HG02571 (cell line): ENCODE data around the gene KCNAB3.

Experiments used
- ATAC-seq: cut with Tn5 transposase; IDR thresholded peaks from one replicate; pipeline ENCODE4 v1.9.1; 2021; ENCODE audit warnings: mild to moderate bottlenecking, moderate library complexity; ENCODE audit not compliant: unreplicated experiment

The KCNAB3 gene

GRCh38 chr17:7940743-7941142, 11.1 kb upstream of the KCNAB3 start:
- no peak for ATAC-seq

GRCh38 chr17:7940034-7940433, 10.4 kb upstream of the KCNAB3 start:
- ATAC-seq = no peak

GRCh38 chr17:7935859-7936258, 6.2 kb upstream of the KCNAB3 start:
- ATAC-seq = no peak

DNA sequence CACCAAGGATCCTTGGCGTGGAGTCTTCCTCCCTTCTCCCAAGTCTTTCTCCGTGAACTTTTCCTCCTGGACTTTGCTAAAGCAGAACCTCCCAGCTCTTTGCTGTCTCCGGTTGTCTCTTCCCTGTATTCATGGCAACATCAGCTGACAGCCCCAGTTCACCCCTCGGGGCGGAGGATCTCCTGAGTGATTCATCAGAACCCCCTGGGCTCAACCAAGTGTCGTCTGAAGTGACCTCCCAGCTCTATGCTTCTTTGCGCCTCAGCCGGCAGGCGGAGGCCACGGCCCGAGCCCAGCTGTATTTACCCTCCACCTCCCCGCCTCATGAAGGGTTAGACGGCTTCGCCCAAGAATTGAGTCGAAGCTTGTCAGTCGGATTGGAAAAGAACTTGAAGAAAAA, 3.3 kb upstream of the KCNAB3 start:
- ATAC-seq = no peak

DNA sequence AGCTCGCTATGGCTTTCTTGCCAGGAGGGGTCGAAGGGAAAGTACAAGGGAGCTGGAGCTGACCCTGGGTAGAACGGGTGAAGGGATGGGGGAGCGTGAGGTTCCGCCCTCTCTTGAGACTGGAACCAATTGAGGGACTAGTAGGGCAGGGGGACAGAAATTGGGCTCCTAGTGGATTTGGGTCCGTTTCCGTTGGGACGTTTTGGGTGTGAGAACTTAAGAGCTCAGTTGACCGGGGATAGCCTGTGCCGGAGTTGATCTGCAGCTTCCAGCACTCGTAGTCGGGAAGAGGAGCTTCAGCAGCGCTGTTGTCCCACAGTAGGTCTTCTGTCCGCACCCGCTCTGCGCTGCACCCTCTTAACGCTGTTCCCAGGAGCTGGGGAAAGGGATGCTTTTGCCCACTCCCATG, 2.8 kb upstream of the KCNAB3 start:
- peak; percentile 8 for ATAC-seq

DNA sequence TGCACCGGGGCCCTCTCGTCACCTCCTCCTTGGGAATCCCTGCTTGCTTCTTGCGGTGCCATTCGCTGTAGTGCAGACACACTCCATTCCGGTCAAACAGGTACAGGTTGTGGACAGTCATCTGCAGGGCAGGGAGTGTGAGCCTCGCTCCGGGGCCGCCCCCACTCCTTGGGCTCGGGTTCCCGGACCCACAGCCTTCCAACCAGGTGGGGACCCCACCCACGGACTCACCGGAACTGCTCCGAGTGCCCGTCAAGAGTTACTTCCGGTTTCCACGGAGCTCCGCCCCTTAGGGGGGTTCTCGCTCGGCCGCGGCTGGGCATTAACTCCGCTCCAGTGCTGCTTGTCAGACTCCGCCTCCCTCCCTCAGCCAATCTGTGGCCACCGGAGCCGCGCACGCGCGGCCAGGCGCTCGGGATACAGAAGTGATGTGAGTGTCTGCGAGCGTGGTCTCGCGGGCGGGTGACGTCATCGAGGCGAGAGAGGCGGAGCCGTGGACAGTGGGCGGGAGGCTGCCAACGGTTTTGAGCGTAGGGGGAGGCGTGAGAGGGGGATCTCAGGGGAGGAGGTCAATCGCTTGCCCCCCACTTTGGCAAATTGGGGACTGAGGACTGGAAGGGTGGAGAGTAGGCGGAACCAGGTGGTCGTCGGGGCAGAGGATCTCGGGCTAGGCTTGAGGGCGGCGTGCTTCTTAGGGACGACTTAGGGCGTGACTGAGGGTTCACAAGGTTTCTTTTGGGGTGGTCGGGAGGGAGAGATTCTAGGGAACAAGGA, 2.2 kb upstream of the KCNAB3 start, which contains the start of the genes CNTROB and TRAPPC1:
TSS of gene CNTROB (plus strand) at position 498 of the 774 bp plus-strand sequence. CDS start 874 bp downstream, outside the sequence.
TSS of gene TRAPPC1 (minus strand) at position 238 of the 774 bp plus-strand sequence. CDS start at position 121, 117 bp downstream.
- peak; percentile 86 for ATAC-seq

GRCh38 chr17:7930841-7931631, 1.4 kb upstream of the KCNAB3 start:
- ATAC-seq = no peak

DNA sequence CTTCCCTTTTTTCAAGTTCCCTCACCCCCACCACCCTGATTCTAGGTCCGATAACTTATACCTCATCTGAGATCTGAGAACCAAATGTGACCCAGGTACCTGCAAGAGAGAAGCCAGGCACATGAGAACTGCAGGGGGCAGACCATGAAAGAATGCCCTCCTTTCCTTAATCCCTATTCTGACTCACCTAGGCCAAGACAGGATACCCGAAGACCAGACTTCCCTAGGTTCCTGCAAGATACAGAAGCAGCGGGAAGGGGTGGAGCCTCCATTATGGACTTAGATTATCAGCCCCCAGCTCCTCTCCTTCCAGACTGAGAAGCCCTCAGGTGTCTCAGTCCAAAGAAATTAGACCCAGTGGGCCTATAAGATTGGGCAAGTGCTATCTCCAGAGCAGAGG, 2.1 kb downstream of the KCNAB3 start:
- no peak for ATAC-seq

DNA sequence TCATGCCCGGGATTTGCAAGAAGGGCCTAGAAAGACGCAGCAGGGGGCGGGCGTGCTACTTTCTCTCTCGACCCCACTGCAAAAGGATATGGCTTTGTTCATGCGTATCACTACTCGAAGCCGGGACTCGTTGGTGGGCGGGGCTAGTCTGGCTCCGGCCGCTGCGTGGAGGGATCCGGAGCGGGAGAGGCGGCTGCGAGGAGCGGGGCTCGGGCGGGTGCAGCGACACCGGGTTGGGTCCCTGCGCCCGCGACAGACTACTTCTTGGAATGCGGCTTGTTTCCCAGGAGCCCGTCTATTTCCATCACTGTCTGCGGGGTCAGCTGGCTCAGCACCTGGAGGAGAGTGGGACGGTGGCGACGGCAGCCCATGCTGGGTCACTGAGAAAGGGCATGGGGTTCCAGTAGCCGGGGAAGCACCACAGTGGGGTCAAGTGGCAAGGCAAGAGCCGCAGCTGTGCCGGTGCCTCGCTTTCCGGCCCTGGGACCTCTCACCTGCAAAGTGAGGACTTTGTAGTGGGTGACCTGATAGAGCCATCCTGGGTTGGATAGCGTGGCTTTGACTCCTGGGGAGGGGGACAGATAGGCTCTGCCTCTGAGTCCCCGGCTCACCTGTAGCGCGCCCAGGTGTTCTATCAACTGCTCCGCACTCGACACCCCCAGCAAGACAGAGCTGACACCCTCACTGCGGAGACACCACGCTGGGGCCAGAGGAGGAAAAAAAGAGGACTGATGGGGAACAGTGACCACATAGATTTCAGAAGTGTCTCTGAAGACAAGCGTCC, 6.6 kb downstream of the KCNAB3 start:
- no peak for ATAC-seq

- ATAC-seq = no peak
These were observed 7.3 kb downstream of the KCNAB3 start for GRCh38 chr17:7922269-7922844.

DNA sequence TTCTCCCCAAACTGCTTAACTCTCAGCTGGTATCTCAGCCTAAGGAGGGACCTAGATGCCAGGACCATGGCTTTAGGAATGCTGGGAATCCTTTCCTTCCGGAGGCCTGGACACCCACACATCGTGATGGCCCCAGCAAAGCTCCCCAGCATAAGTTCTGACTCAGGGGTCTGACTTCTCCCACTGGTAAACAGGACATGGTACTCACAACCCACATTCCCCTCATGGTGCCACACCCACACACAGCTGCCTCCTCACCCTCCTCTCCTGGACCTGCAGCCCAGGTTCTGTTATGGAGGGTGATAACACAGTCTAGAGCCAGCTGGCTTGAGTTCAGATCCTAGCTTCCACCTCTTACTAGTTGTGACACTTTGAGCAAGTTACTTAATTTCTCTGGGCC, 12.8 kb downstream of the KCNAB3 start:
- no peak for ATAC-seq

- ATAC-seq = no peak
These were observed 13.3 kb downstream of the KCNAB3 start for GRCh38 chr17:7916385-7916682.

DNA sequence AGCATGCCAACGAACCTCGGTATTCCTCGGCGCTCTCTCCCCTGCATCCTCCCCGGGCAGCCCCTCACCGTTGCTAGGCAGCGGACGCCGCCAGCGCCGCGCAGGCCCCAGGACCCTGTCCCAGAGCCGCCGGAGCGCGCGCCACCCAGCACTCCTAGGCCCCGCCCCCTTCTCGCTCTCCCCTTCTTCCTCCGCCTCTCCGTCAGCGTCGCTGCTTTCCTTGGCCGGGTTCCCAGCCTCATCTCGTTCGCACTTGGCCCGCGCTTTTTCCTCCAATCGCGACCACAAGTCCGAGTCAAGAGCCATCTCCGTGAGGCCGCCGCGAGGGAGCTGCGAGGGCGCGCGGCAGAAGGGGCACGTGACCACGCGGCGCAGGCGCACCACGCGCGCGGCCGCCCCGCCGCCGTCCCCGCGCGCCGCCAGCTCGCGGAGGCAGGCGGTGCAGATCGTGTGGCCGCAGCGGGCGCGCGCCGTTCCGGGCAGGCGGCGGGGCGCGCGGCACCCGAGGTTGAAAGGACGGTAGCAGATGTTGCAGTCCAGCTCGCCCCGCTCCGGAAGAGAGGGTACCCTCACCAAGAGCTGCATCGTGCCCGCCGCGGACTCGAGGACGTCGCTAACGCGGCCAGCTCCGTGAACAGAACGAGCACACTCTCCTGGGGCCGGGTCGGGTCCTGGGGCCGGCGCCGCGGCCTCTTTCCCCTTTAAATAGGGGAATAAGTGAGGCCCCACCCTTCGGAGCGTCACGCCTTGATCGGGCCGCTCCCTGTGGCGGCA, 13.9 kb downstream of the KCNAB3 start, which contains the start of gene RNF227:
TSS of gene RNF227 (minus strand) at position 679 of the 774 bp plus-strand sequence. CDS start at position 585, 94 bp downstream.
- peak; percentile 68 for ATAC-seq

- no peak for ATAC-seq
These were observed 14.5 kb downstream of the KCNAB3 start for GRCh38 chr17:7915179-7915610.

GRCh38 chr17:7912927-7913524, 16.6 kb downstream of the KCNAB3 start:
- no peak for ATAC-seq

DNA sequence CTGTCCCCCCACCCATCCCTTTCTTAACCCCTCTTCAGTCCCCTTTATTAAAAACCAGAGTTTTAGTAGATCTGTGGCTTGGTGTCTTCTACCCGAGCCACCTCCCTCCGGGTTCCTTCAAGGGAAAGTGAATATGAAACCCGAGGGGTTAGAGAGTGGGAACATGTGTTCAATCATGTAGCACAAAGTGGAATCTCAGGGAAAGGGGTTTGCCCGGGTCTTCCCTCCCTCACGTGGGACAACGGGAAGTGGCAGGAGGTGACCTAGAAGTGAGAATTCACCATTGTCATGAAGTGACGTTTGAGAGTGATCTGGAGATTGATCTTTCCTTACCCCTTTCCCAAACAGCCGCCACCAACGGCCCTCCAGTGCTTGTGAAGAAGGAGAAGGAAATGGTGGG, 18.5 kb downstream of the KCNAB3 start:
- no peak for ATAC-seq

DNA sequence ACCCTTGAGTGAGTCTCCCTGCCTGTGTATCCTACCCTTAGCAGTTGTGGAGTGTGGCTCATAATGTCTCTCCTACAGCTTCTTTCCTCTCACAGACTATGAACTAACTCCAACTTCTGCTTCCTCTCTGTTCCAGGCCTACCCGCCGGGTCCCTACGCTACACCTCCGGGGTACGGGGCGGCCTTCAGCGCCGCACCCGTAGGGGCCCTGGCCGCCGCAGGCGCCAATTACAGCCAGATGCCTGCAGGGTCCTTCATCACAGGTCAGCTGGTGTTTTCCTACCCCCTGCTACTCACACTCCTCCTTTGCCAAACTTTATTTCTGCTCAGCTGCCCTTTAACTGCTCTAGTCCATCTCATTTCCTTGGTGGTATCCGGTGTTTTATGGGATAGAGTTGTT, 18.9 kb downstream of the KCNAB3 start:
- no peak for ATAC-seq

- ATAC-seq = no peak
These were observed 19.4 kb downstream of the KCNAB3 start for GRCh38 chr17:7910281-7910680.

DNA sequence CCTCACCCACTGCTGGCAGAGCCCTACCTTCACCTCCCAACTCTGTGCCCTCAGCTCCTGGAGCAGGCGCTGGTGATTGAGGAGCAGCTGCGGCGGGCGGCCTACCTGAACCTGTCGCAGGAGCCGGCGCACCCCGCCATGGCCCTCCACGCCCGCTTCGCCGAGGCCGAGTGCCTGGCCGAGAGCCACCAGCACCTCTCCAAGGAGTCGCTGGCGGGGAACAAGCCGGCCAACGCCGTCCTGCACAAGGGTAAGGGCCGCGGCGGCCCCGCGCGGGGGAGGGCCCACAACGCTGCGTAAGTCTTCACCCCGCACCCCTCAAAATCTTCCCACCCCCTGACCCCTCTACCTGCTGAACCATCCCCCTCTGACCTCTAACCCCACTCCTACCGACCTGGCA, 20.6 kb downstream of the KCNAB3 start:
- ATAC-seq = no peak
